ENCODE results near the gene ZNF440. TPM values are rescaled to one million over a fixed set of nuclear protein-coding genes. Genes with fewer than 3 reads are reported as not detected.

ZNF440 gene
- total RNA-seq, 1 experiment from 2014 or later: 11.9 TPM

DNA sequence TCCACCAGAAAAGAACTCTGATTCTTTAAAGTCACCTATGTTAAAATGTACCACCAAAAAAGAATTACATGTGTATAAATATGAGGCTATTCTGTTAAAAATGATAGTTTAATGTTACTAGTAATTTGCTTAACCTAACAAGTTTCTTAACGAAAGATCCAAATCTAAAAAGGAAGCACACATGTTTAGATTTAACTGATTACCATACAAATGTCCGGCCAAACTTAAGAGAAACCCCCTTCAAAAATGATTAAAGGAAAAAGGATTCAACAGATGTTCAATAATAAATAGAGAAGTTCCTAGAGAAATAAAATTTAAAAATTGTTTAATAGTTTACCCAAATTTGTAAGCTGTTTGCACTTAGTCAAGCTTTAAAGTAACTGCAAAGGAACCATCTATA is 68.5 kb downstream of the ZNF440 start:
- POLR2A ChIA-PET (ENCODE audit: unreplicated experiment): no interaction called here
- no peak overlapping the region for H2AFZ ChIP-seq (ENCODE audit: low read length)

More for the DNA sequence above, 68.5 kb downstream of the ZNF440 start:
- Histone ChIP-seq H3K36me3 (ENCODE audit: low read depth, low read length) (no peaks in the 10 kb centered on the region), H3K4me2 (ENCODE audit: low read length) (no peak overlapping the region), H3F3A (ENCODE audit: low read length, unreplicated experiment) (no peaks in the 10 kb centered on the region), H3K9me2 (replicated peaks; ENCODE audit: low read length) (no peaks in the 10 kb centered on the region), H3K9me3 (ENCODE audit: low read length) (peaks cover 12% of the 10 kb centered on the region; the same call in 1 of the 2 replicates), H3K27ac (ENCODE audit: low read length) (no peak overlapping the region), H3K9ac (ENCODE audit: low read length) (no peak overlapping the region), H3K27me3 (ENCODE audit: low read length) (no peaks in the 10 kb centered on the region), H3K4me3 (ENCODE audit: low read length) (no peak overlapping the region), H3K4me1 (ENCODE audit: insufficient read depth, low read length) (no peaks in the 10 kb centered on the region), H3K79me2 (ENCODE audit: low read length) (no peaks in the 10 kb centered on the region), H4K20me1 (ENCODE audit: low read length) (no peaks in the 10 kb centered on the region)
- BruUV-seq (replicated peaks): no TSS peak
- CTCF ChIA-PET: no interaction called here
- ATAC-seq: no peak
- TF ChIP-seq EZH2 (IDR thresholded peaks at IDR 0.05; ENCODE audit: low read length, unreplicated experiment) (no peak), EZH2phosphoT487 (IDR thresholded peaks at IDR 0.05; ENCODE audit: borderline replicate concordance, low read length) (no peak)
- TF ChIP-seq, protein P1, sequence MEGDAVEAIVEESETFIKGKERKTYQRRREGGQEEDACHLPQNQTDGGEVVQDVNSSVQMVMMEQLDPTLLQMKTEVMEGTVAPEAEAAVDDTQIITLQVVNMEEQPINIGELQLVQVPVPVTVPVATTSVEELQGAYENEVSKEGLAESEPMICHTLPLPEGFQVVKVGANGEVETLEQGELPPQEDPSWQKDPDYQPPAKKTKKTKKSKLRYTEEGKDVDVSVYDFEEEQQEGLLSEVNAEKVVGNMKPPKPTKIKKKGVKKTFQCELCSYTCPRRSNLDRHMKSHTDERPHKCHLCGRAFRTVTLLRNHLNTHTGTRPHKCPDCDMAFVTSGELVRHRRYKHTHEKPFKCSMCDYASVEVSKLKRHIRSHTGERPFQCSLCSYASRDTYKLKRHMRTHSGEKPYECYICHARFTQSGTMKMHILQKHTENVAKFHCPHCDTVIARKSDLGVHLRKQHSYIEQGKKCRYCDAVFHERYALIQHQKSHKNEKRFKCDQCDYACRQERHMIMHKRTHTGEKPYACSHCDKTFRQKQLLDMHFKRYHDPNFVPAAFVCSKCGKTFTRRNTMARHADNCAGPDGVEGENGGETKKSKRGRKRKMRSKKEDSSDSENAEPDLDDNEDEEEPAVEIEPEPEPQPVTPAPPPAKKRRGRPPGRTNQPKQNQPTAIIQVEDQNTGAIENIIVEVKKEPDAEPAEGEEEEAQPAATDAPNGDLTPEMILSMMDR (conservative IDR thresholded peaks at IDR 0.05; ENCODE audit: low read depth, low read length): no peak
- no peak for DNase-seq
- intact Hi-C loops (cut with micrococcal nuclease): no loop called here

Other genes starting within 250 kb of the ZNF440 start
- gene ACP5, start 236.6 kb upstream of the ZNF440 start, total RNA-seq (2014; rRNA removed): not detected in 2 replicates
- gene ZNF627, start 216.8 kb upstream of the ZNF440 start, total RNA-seq (2014; rRNA removed): 8.5 and 14.2 TPM in 2 replicates
- gene ZNF823, start 75.3 kb upstream of the ZNF440 start, total RNA-seq (2014; rRNA removed): 5.1 and 5.6 TPM in 2 replicates
- gene ZNF441, start 47.3 kb upstream of the ZNF440 start, total RNA-seq (2014; rRNA removed): 6.9 and 8.0 TPM in 2 replicates
- 0.17 and 0.47 TPM in 2 replicates for gene ZNF491, start 15.8 kb upstream of the ZNF440 start, total RNA-seq (2014; rRNA removed)
- 2.8 and 6.2 TPM in 2 replicates for gene ZNF439, start 34.5 kb downstream of the ZNF440 start, total RNA-seq (2014; rRNA removed)
- 2.7 and 4.3 TPM in 2 replicates for gene ZNF69, start 73.5 kb downstream of the ZNF440 start, total RNA-seq (2014; rRNA removed)
- 6.7 and 9.5 TPM in 2 replicates for gene ZNF700, start 110.8 kb downstream of the ZNF440 start, total RNA-seq (2014; rRNA removed)
- 0.33 TPM in 1 of 2 replicates, not detected in the other for gene ZNF763, start 150.8 kb downstream of the ZNF440 start, total RNA-seq (2014; rRNA removed)
- 5.4 and 7.8 TPM in 2 replicates for gene ZNF433, start 221.4 kb downstream of the ZNF440 start, total RNA-seq (2014; rRNA removed)
- gene ZNF878, start 238.7 kb downstream of the ZNF440 start, total RNA-seq (2014; rRNA removed): 0.23 and 1.9 TPM in 2 replicates

Measured in PC-3 (cell line).